Hematopoietic multipotent progenitor cell treated with erythropoietin and hydrocortisone succinate and interleukin-3 and kit ligand, for 4 days (in vitro differentiated cells): ENCODE data around the gene ZRANB2.
A peak's percentile ranks its signal among the peaks of the same experiment; 100 is the strongest.

Experiments
- DNase-seq: peaks from one replicate; pipeline ENCODE4 v3.0.0-alpha.2; 2015

ZRANB2 gene, protein sequence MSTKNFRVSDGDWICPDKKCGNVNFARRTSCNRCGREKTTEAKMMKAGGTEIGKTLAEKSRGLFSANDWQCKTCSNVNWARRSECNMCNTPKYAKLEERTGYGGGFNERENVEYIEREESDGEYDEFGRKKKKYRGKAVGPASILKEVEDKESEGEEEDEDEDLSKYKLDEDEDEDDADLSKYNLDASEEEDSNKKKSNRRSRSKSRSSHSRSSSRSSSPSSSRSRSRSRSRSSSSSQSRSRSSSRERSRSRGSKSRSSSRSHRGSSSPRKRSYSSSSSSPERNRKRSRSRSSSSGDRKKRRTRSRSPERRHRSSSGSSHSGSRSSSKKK

DNA sequence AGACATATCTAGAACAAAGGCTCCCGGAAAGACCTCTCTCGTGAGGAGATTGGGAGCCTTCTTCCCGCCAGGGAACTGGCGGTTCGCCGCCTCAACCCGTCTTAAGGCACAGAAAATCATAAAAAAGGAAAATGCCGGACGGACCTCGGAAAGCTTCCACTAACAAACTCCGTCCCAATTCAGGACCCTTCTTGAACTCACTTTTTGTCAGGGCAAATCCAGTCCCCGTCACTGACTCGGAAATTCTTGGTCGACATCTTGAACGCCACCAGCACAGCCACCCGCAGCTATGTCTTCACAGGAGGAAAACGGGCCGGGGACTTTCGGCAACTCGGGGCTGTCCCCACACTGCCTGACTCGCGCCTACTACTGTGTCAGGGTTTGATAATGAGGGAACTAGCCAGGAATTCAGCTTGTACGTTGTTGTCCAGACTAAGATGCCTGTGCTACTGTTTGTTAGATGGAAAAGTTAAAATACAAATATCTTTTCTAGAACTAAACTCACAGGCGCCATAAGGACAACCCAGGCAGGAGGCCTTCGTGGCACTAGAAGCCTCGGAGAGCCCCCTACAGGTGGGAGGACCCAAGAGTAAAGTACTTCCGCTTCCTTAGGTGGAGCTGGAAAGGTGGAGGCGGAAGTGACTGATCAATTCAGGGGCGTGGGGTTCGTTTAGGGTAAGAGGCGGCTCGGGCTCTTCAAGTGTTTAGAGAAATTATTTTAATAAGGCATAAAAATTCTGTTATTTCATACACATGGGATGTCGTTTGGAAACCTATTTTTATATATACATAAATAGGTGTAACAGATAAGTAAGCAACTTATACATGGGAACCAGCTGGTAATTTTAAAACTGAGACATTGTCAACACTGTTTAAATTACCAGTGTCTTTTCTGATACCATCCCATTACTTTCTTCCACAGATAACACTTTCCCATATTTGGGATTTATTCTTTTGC, at the start of gene ZRANB2:
Gene ZRANB2, minus strand, starts transcription at position 297 of the 958 bp plus-strand sequence. Its CDS starts 40 bp downstream, at position 257.
- DNase-seq: peak; percentile 99

DNA sequence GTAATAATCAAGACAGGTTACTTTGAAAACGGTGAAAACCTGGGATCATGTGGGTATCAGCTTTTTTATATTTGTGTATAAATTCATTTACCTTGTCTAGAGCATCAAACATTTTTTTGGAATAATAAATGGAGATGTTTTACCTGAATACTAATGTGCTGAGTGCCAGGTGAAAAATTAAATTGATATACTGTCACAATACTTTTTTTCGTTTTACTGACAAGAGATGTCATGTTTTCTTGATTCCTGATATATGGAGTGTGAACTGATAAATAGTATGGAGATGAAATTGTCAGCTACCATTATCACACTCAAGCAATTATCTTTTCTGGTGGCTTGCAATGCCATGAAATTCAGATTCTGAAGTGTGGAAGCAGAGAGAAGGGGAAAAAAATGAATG, 47.2 kb upstream of the ZRANB2 start:
- no peak for DNase-seq

DNA sequence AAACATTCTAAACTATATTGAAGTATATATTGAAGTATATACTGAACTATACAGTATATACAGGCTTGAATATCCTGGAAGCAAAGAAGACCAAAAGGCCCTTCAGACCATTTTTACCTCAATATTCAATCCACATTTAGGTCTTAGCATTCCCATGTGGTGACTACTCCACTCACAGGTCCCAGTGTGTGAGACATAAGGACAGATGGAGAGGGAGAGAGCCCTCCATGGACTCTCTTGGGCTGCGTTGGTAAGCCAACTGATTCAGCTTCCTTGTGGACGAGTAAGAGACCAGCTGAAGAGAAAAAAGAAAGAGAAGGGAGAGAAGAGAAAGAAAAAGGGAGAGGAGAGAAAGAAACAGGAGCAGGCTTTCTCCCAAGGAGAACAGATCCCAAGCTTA, 37.3 kb upstream of the ZRANB2 start:
- no peak for DNase-seq

DNA sequence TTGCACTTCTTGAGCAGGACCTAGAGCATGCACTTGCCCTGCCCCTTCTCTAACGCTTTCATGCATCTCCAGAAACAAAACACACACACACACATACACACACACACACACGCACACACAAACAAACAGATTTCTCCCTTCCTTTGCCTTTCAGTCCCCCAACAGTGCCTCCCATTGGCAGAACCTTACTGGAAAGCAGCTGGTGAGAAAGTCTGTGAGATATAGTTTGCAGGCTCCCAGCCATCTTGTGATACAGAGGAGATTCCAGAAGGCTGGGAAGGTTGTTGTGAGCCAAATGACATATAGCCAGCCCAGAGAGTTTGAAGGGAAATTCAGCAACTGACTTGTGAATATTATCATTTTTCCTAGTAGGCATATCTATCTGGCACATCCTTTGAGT, 35.9 kb upstream of the ZRANB2 start:
- no peak for DNase-seq

DNA sequence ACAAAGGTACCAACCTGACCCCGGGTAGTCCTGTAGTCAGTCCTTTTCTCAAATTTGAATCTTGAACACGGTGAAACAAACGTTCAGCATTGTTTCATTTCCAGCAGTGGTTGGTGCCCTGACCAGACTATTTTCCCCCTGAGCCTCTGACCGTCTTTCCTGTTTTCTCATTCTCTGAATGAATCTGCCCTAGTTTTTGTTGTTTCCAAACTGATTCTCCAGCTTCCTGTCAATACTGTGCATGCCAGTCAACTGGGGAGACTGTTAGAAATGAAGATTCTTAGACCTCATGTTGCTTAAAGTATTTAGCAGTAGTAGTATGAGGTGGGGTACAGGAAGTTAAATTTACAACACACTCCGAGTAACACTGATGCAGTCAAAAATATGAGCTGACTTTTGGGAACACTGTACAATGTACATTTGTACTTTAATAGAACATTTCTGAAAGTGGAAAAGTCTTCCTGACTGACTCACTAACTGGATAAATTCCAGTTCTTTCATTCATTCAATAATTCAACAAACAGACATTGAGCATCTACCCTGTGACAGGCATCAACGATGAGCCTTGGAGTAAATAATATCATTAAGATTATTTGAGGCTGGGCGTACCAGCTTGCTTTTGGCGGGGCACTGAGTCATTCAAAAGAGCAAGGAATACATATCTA, 26.0 kb upstream of the ZRANB2 start:
- no peak for DNase-seq

DNA sequence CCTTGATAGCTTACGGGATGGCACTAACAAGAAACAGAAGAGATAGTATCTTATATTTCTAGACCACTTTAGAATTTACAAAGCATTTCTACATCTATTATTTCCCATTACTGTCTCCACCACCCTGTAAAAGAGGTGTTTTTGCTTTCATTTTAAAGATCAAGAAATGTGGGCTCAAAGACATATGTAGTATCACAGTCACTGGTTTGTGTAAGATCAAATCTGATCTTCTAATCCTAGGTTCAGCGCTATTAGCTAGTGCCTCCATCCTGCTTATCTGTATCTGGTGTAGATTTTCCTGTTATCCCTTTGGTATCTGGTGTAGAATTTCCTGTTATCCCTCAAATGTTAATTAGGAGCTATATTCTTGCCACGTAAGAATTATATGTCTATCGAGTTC, 23.6 kb upstream of the ZRANB2 start:
- DNase-seq: no peak

DNA sequence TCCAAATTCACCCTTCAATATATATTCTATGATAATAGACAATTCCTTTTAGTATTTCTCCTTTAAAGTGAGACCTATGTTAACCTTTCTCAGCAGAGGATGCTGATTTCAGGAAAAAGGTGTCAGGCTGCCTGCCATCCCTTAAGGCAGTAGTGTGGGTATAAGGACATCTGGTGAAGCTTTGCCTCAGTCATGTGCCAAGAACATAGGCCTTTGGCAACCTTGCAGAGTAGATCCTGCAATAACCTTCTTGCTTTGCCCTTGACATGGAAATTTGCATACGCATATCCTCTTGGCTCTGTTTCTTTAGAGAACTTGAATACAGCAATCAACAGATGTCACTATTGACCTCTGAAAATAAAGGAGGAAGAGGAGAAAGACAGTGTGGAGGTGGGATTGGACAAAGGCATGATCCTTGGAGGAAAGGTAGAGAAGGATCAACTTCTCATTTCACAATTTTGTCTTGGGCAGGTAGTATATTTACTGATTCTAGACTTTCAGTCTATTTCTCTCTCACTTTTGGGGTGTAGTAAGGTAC, 21.1 kb upstream of the ZRANB2 start:
- no peak for DNase-seq

DNA sequence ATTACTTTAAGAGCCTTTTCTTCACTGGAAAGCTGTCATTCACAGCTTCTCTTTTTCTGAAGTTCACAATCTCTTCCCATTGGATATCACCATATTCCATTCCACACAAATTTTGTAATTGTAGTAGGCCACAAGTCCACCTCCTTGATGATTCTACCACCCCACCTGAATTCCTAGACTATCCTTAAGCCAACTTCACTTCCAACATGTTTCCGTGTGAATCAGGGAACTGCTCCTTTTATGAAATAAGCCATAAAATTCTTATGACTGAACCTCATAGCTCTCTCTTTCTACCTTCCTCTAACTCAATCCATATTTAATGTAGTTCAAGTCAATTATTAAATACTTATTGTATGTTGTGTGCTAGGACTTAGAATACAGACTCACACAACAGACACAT, 16.6 kb upstream of the ZRANB2 start:
- no peak for DNase-seq

DNA sequence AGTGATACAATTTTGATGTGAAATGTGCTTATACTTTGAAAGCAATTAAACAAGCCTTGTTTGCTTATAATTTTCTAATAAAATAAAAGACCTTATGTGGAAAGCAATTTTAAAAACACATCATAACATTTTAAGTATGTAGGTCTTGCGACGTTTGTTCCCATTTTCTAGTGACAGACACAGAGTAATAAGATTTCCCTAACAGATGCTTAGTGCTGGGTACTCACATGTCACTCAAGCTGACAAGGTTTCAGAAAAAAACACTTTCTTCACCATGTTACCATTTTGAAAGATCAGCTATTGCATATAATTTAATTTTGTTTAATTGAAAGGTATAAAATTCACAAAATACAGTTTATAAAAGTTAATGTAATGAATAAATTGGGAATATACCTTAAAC, 14.1 kb upstream of the ZRANB2 start:
- DNase-seq: no peak

DNA sequence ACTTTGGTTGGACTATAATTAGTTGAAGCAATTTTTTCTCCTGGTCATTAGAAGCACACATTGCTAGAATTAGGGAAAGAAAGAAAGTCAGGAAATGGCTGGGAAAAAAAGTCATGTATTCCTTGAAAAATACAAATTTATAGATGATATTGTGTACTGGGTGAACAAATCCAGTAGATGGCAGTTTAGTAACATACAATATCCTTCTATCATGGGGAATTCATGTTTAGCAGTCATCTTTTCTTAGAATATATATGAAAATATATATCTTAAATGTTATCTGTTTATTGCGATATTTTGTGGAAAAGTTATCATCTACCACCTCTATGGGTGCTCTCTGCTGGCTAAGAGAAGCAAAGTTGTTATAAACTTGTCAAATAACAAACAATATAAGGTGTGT, 13.1 kb upstream of the ZRANB2 start:
- peak; percentile 49 for DNase-seq

DNA sequence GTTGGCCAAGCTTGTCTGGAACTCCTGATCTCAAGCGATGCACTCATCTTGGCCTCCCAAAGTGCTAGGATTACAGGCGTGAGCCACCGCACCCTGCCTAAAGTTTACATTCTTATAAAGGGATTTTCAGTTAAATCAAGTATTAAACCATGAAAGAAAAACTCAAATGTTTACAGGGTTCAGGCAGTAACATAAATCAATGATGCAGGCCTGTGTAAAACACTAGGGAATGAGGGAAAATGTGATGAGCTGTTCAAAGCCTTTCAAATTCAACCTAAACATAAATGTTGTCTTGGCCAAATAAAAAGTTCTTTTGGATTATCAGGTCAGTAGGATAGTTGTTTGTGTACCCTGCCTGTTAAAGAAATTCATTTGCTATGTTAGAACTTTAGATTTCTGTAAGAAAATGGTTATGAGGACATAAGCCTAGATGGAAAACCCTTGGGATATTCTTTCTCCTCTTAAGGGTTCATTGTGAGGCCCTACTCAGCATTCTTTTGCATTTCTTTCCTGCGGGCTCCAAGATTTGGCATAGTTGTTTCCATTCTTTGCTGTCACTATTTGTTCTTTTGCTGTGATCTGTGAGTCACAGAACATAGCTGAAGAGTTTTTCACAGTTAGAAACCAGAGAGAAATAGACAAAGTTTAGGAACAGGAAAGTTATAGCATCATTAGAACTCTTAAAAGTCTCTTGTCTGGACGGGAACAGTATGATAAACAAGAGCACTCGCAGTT, 8.9 kb upstream of the ZRANB2 start:
- no peak for DNase-seq

DNA sequence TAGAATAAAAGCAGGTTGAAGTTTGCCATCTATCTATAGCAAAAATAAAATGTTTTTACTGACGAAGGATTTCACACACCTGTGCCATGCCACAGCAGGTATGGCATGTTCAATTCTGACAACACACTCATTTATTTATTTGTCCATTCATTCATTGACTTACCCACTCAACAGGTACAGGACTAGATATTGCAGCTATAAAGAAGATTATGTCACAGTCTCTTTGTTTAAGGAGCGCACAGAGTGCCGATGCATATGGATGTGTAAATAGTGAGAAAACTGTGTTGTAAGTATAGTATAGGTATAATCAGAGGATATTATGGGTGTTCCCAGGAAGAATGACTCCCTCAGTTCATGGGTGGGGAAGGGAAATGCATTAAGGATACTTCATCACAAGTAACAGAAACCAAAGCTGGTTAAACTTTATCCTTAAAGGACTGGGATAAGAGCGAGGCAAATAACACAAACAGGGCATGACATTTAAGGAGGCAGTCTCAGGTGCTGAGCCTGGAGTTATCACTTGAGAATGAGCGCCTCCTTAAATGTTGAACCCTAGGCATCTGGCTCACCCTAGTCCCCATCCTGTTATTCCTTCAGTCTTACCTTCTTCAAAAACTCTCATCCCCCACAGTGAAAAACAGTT, 7.9 kb upstream of the ZRANB2 start:
- DNase-seq: no peak

DNA sequence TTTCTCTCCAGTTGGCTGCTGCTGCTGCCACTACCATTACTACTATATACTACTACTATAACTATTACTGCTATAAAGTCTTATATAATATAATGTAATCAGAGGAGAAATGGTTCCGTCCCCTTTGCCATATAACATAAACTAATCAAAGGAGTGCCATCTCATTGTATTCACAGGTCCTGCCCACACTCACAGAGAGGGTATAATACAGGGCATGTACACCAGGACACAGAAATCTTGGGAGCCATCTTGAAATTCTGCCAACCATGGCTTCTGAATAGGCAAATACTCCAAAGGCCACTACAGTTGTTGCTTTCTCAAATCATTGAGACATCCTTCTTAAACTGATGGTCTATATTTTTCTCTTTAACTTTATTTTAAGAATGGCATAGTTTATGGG, 6.9 kb upstream of the ZRANB2 start:
- no peak for DNase-seq

DNA sequence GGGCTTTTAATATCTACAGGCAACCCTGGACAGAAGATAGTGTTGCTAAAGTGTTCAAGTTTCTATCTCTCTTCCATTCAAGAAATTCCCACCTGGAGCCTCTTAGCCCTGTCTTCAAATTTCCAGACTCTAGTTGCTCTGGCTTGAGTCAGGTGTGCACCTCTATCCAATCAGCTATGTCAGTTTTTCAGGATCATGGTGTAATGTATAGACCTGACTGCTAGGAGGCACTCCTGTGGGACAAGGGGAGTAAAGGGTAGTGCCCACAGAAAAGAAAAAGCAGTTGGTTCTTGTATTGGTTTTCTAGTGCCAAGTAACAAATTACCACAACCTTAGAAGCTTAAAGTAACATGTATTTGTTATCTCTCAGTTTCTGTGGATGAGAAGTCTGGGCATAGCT, 6.2 kb upstream of the ZRANB2 start:
- no peak for DNase-seq

DNA sequence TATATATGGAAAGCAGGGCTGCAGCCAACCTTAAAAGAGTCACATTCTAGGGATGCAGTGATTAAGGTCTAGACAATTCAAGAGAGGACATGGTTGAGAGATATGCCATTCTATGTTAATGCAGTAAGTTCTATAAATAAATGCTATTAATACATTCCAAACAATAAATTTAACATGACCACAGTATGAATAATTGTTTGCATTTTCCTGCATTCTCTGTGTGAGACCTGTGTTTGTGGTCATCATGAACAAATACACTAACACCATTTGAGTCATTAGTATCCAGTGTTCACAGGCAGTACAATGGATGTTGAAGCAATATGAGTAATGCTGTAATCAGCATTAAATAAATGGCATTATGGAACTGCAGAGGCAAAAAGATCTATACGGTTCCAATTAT, 5.5 kb upstream of the ZRANB2 start:
- no peak for DNase-seq

DNA sequence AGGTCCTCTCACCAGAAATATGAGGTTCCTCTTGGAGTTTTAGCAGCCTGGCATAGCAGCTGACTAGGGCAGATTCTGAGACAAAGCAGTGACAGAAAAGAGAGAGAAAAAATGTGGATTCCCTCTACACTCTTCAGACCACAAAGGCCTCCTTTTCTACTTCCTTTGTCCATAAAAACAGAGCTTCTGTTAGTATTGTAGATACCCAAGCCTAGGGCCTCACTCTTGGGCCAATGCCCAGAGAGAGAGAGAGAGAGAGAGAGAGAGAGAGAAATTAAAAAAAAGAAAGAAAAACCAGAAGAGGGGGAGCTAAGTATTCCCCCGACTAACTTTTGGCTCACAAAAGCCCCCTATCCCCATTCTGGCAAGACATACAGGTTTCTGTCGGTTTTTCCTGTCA, 2.4 kb upstream of the ZRANB2 start:
- DNase-seq: no peak

DNA sequence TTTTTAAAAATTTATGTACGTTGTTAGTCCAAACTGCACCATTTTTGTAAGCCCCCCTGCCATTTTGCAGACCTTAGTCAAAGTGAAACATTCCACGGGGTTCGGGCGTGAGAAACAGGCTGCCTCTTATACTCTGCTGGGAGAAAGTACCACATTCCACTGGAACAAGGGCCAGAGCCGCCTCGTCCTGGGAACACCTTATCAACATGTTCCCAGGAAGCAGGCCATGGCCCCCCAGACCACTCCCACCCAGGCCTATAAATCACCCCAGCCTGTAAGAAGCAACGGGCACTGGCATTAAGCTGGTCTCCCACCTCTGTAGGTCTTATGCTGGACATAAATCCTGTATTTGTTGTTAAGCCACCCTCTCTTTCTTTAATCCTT, 854 bp upstream of the ZRANB2 start:
- DNase-seq: peak; percentile 13

DNA sequence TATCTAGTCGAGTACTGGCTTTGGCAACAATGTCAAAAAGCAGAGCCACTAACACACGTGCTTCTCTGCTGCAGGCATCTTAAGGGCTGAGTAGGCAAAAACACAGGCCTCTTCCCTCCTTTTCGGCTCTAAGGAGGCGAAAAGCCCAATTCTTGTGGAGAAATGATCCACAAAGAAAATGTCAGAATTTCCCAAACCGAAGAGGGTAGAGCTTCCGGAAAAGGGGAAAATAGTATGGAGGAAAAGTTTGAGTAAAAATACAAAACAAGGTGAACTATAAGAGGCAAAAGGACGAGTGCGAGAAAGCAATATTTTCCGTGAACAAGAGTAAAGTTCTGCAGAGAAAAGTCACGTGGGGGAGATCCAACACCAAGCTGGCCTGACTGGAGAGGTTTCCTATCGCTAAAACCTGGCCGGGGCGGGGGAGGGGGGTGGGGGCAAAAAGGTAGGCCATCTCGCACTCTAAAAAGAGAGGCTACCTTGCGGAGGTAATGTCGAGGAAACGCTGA, 551 bp downstream of the ZRANB2 start:
- peak; percentile 67 for DNase-seq

DNA sequence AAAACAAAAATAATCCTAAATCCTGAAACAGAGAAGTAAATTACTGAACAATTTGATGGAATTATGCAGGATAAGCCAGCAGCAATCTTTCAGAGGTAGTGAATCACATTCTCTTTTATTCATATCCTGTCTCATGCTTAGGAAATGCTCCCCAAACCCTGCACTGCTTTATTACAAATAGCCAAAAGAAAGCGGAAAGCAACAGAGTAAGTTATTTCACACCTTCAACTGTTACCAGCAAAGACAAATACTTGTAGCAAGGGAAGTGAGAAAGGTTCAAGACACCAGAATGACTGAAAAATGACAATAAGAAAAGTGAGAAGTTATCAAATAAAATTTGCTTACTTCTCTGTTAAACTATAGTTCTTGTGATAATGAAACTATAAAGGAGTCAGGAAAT, 6.2 kb downstream of the ZRANB2 start:
- DNase-seq: no peak

DNA sequence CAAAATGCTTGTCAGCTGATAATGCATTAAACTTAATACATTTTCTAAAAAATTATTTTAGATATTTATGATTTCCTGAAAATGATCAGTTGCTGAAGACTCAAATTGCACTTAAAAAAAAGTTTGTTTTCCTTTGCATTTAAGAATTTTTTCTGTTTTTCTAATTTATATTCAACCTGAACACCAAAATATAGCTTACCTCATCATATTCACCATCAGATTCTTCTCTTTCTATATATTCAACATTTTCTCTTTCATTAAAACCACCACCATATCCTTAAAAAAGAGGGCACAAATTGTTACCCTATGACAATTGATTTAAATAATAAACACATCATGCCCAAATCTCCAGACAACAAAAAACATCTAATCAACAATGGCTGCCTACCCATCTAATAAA, 8.6 kb downstream of the ZRANB2 start:
- no peak for DNase-seq

DNA sequence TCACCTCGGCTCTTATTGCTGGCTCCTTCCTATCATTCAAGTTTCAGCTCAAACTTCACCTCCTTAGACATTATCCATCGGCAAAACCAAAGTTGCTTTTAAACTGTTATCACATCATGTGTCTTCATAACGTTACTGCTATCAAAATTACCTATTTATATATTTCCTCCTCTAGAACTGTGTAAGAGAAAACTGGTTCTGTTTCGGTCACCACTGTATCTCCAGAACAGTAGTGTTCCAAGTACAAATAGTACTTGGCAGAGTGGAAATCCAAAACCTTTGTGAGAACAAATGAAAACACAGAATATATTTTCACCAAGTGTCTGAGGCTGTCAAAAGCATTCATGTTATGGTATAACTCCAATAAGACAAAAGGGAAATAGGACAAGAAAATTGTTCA, 9.1 kb downstream of the ZRANB2 start:
- no peak for DNase-seq
